ENCODE results near the gene SPDYE1. TPM values are rescaled to one million over a fixed set of nuclear protein-coding genes. Genes with fewer than 3 reads are reported as not detected.
A peak's percentile ranks its signal among the peaks of the same experiment; 100 is the strongest.

The SPDYE1 gene
- total and polyA plus RNA-seq, 2 of the 13 experiments (the other 11 are each of a cell fraction or from before 2014, with no cell fraction given), result not detected

DNA sequence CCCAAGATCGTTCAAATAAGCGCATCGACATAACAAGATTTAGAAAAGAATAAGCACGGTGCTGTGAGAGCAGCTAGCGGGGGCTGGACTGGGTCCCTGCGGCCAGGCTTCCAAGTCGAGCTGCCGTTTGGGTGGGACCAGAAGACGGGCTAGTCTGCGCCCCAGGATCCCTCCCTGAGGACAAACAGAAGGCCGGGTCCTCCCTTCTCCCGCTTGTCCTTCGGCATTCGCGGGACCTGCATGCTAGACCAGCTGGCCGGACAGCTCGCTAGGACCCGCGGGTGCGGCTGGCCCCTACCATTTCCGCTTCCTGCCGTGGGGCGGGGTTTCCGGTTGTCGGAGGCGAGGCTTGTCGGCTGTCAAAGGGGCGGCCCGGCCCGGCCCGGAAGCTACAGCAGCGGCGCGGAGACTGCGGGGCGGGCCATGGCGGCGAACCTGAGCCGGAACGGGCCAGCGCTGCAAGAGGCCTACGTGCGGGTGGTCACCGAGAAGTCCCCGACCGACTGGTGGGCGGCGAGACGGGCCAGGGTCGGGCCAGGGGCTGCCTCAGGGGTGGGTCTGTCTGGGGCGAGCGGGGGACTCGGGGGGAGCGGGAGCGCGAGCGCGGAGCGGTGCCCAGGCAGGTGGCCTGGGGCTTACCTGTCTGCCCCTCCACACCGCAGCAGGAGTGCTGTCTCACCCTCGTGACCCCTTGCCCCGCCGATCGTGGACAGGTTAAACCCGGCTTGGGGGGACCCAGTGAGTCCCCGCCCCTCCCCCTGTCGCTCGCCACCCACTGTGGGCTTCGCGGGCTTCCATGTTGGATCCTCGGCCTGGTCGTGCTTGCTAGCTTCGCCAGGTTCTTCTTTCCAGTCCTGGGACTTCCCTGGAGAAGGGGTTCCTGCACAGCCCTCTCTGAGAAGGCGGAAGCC, 46.9 kb downstream of the SPDYE1 start, which contains the start of gene DBNL (continued):
- TF ChIP-seq PRDM4 (CRISPR knock-in tag; IDR thresholded peaks at IDR 0.05; ENCODE audit: borderline replicate concordance) (no peak), TCF7 (IDR thresholded peaks at IDR 0.05; ENCODE audit: low read depth) (no peak), SRSF1 (optimal IDR thresholded peaks at IDR 0.05; ENCODE audit: low read depth, low read length) (peak; percentile 35), EHMT2 (IDR thresholded peaks at IDR 0.05; ENCODE audit: borderline replicate concordance, low read depth, low read length) (no peak), NFE2L1 (CRISPR knock-in tag; IDR thresholded peaks at IDR 0.05; ENCODE audit: borderline replicate concordance) (no peak), ZNF230 (CRISPR knock-in tag; IDR thresholded peaks at IDR 0.05) (peak; percentile 87; the same call in 1 of the 2 replicates), DNMT1 (CRISPR knock-in tag; IDR thresholded peaks at IDR 0.05) (no peak), ZSCAN31 (CRISPR knock-in tag; IDR thresholded peaks at IDR 0.05; ENCODE audit: low read depth) (peak; percentile 37; the same call in 1 of the 2 replicates), SNRNP70 (IDR thresholded peaks at IDR 0.05; ENCODE audit: low read depth, low read length) (no peak), ATF5 (CRISPR knock-in tag; IDR thresholded peaks at IDR 0.05; ENCODE audit: low read depth) (no peak), PREB (CRISPR knock-in tag; IDR thresholded peaks at IDR 0.05) (no peak), TFDP1 (CRISPR knock-in tag; IDR thresholded peaks at IDR 0.05; ENCODE audit: borderline replicate concordance) (peak; percentile 83; the same call in 1 of the 2 replicates), ZC3H13 (CRISPR knock-in tag; IDR thresholded peaks at IDR 0.05) (peak; percentile 34; the same call in 1 of the 2 replicates), EP300 (IDR thresholded peaks at IDR 0.05; ENCODE audit: low read depth in 2 of 2, low read length in 2 of 2) (no peak), EP300 (CRISPR knock-in tag; IDR thresholded peaks at IDR 0.05; ENCODE audit: borderline replicate concordance) (no peak), KLF11 (CRISPR knock-in tag; IDR thresholded peaks at IDR 0.05) (no peak)
- TF ChIP-seq, protein P1, sequence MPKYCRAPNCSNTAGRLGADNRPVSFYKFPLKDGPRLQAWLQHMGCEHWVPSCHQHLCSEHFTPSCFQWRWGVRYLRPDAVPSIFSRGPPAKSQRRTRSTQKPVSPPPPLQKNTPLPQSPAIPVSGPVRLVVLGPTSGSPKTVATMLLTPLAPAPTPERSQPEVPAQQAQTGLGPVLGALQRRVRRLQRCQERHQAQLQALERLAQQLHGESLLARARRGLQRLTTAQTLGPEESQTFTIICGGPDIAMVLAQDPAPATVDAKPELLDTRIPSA (CRISPR knock-in tag; IDR thresholded peaks at IDR 0.05; ENCODE audit: borderline replicate concordance), result no peak
- TF ChIP-seq, protein P2, sequence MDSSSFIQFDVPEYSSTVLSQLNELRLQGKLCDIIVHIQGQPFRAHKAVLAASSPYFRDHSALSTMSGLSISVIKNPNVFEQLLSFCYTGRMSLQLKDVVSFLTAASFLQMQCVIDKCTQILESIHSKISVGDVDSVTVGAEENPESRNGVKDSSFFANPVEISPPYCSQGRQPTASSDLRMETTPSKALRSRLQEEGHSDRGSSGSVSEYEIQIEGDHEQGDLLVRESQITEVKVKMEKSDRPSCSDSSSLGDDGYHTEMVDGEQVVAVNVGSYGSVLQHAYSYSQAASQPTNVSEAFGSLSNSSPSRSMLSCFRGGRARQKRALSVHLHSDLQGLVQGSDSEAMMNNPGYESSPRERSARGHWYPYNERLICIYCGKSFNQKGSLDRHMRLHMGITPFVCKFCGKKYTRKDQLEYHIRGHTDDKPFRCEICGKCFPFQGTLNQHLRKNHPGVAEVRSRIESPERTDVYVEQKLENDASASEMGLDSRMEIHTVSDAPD (CRISPR knock-in tag; IDR thresholded peaks at IDR 0.05), result no peak
